GM18505 (cell line): Measurements from ENCODE around the gene YPEL4.
"Not testable (repeated sequence)": the region's sequence is repeated elsewhere in the genome, so short reads cannot be mapped to it uniquely, and the experiment has no call there.

ENCODE experiments used
- ATAC-seq: cut with Tn5 transposase; IDR thresholded peaks from one replicate; pipeline ENCODE4 v1.9.1; 2021; ENCODE audit not compliant: unreplicated experiment
- POLR2A ChIP-seq: IDR thresholded peaks from 4 replicates; pipeline ENCODE4 v1.6.1; 2011; ENCODE audit warnings: borderline replicate concordance; ENCODE audit not compliant: insufficient read depth, insufficient read length; ENCODE audit errors: extremely low read depth

YPEL4 gene, protein sequence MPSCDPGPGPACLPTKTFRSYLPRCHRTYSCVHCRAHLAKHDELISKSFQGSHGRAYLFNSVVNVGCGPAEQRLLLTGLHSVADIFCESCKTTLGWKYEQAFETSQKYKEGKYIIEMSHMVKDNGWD

DNA sequence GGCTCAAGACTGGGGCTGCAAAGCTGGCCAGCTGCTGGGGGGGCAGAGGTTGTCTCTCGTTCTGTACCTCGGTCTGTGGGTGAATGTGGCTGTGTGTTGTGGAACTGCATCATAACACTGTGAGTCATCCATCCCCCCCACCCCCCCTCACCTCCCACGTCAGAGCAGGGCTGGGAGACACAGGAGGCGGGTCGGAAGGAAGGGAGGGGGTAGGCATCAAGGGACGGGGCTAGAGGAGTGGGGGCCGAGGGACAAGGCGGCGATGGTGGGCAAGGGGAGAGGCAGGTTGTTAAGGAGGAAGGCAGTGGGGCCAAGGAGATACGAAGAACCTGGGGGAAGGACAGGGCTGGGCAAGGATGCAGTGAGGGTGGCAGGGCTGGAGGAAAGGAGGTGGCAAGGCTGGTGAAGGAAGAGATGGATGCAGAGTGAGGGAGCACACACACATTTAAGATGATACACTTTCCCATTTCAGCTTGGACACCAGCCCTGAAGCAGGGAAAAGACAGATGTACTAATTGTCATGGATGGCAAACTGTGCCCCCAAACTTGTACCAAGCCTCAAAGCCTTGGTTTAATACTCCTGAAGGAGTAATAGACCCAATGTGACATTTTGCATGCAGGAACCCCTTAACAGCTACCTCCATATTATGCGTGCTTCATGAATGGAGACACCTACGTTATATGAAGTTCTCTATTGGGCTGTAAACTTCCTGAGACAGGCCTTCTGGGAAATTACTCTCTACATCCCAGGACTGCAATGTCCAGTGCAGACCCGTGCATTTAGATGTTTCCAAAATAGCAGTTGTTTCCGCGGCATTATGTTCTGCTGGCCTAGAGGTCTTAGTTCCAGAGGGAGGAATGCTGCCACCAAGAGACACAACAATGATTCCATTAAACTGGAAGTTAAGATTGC lies at the start of gene YPEL4:
YPEL4 (minus strand) TSS at position 87 of the 913 bp plus-strand sequence. CDS start 2,805 bp downstream, outside the sequence.
- TF ChIP-seq POLR2A = no peak
- ATAC-seq = no peak

DNA sequence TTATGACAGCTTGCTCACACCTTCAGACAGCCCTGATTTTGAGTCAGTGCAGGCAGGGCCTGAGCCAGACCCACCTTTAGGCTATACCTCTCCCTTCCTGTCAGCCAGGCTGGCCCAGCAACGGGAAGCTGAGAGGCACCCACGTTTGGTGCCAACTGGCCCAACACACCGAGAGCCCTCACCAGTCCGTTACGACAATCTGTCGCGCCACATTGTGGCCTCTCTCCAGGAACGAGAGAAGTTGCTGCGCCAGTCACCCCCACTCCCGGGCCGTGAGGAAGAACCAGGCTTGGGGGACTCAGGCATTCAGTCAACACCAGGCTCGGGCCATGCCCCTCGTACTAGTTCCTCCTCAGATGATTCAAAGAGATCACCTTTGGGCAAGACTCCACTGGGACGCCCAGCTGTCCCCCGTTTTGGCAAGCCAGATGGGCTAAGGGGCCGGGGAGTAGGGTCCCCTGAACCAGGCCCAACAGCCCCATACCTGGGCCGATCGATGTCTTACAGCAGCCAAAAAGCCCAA lies 49.2 kb upstream of the YPEL4 start:
- no peak for TF ChIP-seq POLR2A
- ATAC-seq = no peak

DNA sequence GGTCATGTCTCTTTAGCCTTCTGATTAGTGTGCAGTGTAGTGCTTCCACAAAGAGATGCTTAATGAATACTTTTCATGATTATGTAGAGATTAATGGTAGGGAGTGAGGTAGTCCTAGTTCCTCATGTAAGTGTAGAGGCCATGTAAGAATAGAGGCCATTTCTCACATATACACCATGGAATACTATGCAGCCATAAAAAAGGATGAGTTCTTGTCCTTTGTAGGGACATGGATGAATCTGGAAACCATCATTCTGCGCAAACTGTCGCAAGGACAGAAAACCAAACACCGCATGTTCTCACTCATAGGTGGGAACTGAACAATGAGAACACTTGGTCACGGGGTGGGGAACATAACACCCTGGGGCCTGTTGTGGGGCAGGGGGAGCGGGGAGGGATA lies 40.8 kb upstream of the YPEL4 start:
- ATAC-seq = not testable (repeated sequence)

DNA sequence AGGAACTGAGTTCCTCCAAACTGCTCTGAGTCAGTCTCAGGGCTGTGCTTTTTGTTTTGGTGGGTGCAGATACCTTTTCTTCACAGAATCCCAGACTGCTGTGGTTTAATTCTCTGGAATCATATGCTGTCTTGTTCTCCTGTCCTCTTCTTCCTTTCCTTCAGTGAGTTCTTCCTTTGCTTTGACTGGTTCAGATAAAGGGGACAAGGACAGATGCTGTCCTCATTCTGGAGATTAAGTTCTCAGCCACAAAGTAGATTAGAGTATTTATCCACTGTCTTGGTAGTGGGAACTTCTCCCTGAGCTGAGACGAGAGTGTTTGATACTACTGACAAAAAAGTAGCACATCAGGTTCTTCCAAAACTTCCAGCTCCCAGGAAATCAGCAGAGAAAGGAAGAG lies 31.5 kb upstream of the YPEL4 start:
- no peak for TF ChIP-seq POLR2A
- no peak for ATAC-seq

DNA sequence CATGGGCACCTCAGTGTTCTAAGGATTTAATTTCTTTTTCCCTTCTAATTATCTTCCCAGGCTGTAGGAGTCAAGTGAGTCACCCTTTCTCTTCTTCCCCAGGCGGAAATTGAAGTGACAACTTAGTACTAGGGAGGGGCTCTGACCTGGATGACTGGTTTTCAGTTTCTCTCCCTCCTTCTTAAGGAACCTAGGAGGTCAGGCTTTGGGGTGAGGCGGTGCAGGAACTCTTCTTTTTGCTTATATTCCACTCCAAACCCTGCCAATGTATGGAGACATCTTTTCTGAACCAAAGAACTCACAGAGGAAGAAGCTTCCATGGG lies 30.8 kb upstream of the YPEL4 start:
- no peak for TF ChIP-seq POLR2A
- ATAC-seq = no peak

DNA sequence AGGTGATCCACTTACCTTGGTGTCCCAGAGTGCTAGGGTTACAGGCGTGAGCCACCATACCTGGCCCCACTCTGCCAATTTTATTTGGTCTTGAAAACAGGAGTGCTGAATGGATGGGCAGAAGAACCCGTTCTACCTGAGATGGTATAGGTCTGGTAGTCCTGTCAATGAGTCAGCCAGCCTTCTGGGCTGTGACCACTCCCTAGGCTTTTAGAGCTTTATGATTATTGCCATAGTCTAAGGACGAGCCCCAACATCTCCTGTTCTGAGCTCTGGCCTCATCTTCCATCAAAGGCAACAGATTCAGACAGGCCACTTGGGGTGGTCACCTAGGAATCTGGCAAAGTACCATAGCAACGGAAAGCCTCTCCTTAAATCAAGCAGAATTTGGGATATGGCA lies 29.7 kb upstream of the YPEL4 start:
- no peak for ATAC-seq
- TF ChIP-seq POLR2A = no peak

DNA sequence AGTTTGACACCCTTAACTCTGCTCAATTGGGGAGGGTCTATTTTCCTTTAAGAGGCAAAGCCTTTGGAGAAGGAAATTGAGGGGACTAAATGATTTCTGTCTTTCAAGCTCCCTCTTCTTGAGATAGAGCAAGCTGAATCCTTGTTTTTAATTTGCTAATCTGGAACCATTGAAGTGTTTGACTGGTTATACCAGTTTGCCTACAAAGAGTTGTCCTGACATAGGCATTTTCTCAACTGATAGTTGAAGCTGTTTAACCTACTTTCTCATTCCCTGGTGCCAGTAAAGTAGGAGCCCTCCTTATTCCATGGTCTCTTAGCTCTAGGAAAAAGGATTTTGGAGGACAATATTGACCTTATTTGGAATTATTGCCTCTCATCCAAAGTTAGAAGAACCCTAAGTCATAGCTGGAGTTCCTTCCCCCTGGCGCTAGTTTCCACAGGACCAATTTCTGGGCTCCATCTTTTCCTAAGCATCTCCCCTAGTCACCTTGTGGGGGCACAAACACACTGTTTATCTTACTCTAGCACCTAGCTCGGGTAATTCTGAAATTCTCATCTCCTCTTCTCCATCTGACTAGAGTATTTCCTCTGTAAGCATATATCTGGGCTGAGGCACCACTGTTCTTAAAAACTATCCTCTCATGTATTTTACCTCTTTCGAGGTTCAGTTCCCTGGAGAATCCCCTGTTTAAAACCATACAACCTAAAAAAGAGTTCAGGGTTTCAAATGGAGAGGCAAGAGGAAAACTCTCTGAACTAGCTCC lies 25.6 kb upstream of the YPEL4 start:
- ATAC-seq = no peak

DNA sequence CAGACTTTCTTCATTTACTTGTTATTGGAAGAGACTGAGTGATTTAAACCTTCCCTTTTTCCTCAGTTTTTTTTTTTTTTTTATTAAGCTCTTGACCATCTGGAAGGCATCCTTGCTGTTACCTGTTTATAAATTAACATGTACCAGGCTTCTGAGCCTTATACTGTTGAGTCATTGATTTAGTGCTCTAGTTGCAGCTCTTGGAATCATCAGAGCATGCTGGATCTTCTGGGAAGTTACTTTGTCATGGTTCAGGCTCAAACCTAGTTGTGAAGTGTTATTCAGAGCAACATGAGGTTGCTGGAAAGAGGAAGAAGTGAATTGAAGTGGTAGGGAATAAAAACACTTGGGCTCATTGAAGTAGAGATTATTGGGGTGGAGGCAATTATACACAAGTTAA lies 24.5 kb upstream of the YPEL4 start:
- TF ChIP-seq POLR2A = no peak
- no peak for ATAC-seq

More for the DNA sequence above, 25.6 kb upstream of the YPEL4 start:
- TF ChIP-seq POLR2A = no peak

DNA sequence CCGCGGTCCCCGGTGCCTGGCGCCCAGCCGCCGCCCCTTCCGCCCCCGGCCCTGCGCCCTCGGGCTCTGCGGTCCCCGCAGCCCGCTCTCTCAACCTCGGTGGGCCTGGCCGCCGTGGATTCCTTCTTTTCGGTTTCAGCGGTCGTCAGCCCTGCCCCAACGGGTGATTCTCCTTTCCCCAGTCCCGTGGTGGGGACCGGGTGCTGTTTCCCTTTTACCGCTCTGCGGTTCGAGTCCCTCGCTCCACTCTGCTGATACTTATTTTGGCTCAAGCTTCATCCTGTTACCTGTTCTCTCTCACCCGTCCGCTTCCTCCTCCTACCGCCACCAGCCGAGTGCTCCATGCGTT lies 18.7 kb upstream of the YPEL4 start:
- ATAC-seq = peak; percentile 10
- no peak for TF ChIP-seq POLR2A

DNA sequence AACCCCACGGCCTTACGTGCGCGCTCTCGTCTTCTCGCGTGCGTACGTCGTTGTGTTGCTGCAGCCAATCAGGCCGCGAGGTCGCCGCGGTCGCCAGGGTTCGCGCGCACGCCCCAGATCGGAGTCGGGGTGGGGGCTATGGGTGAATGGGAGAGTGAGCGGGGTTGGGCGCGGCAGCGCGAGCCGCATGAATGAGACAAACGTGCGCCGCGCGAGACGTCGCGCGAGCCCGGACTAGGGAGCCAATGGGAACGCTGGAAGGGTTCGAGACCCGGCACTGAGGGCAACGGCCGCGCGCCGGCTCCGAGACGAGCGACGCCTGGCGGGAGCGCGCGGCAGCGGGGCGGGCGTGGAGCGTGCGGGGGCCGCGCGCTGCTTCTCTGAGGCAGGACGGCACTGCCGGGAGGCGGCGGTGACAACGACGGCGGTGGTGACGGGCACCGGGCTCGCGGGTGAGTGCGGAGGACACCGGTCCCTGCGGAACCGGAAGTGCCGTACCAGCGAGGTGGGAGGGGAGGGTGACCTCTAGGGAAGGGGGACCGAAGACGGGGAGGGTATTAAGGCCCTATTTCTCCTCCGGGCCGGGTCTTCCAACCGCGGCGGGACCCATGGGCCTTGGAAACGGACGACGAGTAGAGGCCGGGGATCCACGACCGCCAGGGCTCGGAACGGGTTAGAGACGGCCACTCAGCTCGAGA lies 18.2 kb upstream of the YPEL4 start, which contains the start of gene ZDHHC5:
ZDHHC5 (plus strand) TSS at position 379 of the 698 bp plus-strand sequence. CDS start 4,977 bp downstream, outside the sequence.
- peak; percentile 88 for ATAC-seq
- peak; percentile 93 for TF ChIP-seq POLR2A

DNA sequence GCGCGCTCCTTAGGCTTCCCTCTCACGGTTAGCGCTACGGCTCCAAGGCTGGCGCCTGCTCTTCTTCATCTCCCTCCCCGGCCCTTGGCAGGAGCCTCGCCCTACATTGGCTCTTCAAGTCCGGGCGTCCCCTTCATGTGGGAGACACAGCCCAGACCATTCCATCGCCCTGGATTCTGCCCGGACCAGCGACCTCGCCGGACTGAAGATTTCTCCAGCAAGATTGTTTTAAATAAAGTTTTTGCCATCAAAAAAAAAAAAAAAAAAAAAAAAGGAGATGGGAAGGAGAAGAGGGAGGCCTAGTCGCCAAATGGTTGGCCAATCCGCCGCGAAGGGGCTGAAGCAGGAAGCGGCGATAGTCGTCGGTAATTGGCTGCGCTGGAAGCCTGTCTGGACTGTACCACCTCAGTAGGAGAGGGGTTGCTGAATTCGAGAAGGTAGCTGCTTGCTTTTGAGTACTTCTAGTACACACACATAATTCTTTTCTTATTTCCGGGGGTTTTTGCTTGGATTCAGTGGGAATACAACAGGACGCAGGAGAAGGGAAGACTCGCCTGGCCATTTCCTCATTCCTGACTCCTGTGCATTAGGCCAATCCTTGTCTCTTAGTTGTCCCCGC lies 17.5 kb upstream of the YPEL4 start:
- peak; percentile 58 for ATAC-seq
- TF ChIP-seq POLR2A = peak; percentile 68

DNA sequence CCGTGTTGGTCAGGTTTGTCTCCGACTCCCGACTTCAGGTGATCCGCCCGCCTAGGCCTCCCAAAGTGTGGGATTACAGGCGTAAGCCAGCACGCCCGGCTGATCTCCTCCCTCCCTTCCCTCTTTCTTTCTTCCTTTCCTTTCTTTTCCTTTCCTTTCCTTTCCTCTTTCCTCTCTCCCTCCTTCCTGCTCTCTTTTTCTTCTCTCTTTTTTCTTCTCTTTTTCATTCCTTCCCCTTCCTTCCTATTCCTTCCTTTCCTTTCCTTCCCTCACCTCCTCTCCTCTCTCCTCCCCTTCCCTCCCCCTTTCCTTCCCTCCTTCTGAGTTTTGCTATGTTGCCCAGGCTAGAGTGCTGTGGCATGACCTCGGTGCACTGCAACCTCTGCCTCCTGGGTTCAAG lies 14.3 kb upstream of the YPEL4 start:
- no peak for TF ChIP-seq POLR2A

DNA sequence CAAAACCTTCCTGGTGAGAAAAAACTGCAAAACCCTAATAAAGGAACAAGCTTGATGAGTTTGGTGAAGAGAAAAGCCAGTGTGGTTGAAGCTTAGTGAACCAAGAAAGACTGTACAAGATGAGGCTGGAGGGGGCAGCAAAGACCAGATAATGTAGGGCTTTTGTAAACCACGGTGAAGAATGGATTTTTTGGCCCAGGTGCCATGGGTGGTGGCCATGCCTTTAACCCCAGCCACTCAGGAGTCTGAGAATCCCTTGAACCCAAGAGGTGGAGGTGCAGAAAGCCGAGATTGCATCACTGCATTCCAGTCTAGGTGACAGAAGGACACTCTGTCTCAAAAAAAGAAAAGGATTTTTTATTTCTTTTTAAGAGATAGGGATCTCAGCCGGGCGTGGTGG lies 13.2 kb upstream of the YPEL4 start:
- no peak for ATAC-seq
- TF ChIP-seq POLR2A = no peak

More for the DNA sequence above, 14.3 kb upstream of the YPEL4 start:
- no peak for ATAC-seq
